H1 (cell line): ENCODE results near the gene CS. TPM values are rescaled to one million over a fixed set of nuclear protein-coding genes. Genes with fewer than 3 reads are reported as not detected.

ENCODE experiments used
- CTCF ChIA-PET: fragments of 300-600 bp; sonication (Branson Sonifier 250); formaldehyde crosslinking; loops from one replicate; lab custom pipeline; 2021; ENCODE audit not compliant: partially characterized antibody; lab: Charles Lee
- POLR2A ChIA-PET: fragments of 300-600 bp; sonication (Branson Sonifier 250); formaldehyde crosslinking; loops from one replicate; lab custom pipeline; 2021; ENCODE audit warnings: inconsistent platforms; ENCODE audit not compliant: partially characterized antibody; lab: Charles Lee
- DNase-seq, 2 experiments: peaks; one replicate each; pipeline versions ENCODE4 v3.0.0 to v3.0.0-alpha.2; 2010 to 2022; ENCODE audit warnings: low spot score in 2 of 2, low read depth in 1 of 2, mixed read lengths in 1 of 2
- FAIRE-seq: peaks from 2 replicates; lab custom pipeline; 2011; peaks lifted over from hg19 to GRCh38; lab: Jason Lieb, UNC
- H2AFZ ChIP-seq: 2 replicates; pipeline ENCODE4 v1.8.1; 2012; ENCODE audit warnings: low read length, inconsistent platforms
- H2AK5ac ChIP-seq: 2 replicates; pipeline ENCODE4 v1.6.1; 2013; ENCODE audit warnings: low read depth, low read length
- H2BK120ac ChIP-seq: replicated peaks from 2 replicates; pipeline ENCODE3; 2013; ENCODE audit warnings: low read depth, low read length, inconsistent platforms
- H2BK12ac ChIP-seq: 2 replicates; pipeline ENCODE4 v1.6.1; 2013; ENCODE audit warnings: low read depth, low read length
- H2BK15ac ChIP-seq: 2 replicates; pipeline ENCODE4 v1.6.1; 2013; ENCODE audit warnings: low read length
- H2BK20ac ChIP-seq: 2 replicates; pipeline ENCODE4 v1.6.1; 2013; ENCODE audit warnings: low read length
- H2BK5ac ChIP-seq: 2 replicates; pipeline ENCODE4 v1.6.1; 2013; ENCODE audit warnings: low read depth, low read length
- H3K14ac ChIP-seq: 2 replicates; pipeline ENCODE4 v1.6.1; 2013; ENCODE audit warnings: inconsistent platforms; ENCODE audit not compliant: insufficient read length
- H3K18ac ChIP-seq: 2 replicates; pipeline ENCODE4 v1.6.1; 2013; ENCODE audit warnings: low read length; ENCODE audit errors: extremely low read depth
- H3K23ac ChIP-seq: 2 replicates; pipeline ENCODE4 v1.6.1; 2013; ENCODE audit warnings: inconsistent platforms; ENCODE audit not compliant: insufficient read length
- H3K23me2 ChIP-seq: 2 replicates; pipeline ENCODE4 v1.6.1; 2013; ENCODE audit warnings: low read depth, low read length
- H3K27ac ChIP-seq: 2 replicates; pipeline ENCODE4 v1.6.1; 2011; ENCODE audit warnings: low read depth, low read length, inconsistent platforms
- H3K27me3 ChIP-seq, 4 experiments: replicated peaks in 1 of 4; 1 replicate in 1 of 4; 2 replicates in 3 of 4; pipeline versions ENCODE4 v1.6.1 to v1.8.1; 2011 to 2013; ENCODE audit warnings: low read length in 3 of 4, mild to moderate bottlenecking in 3 of 4, inconsistent platforms in 2 of 4, mixed read lengths in 2 of 4, moderate library complexity in 1 of 4; ENCODE audit not compliant: control insufficient read depth in 3 of 4, insufficient read depth in 3 of 4; ENCODE audit errors: extremely low read depth in 1 of 4
- H3K36me3 ChIP-seq, 4 experiments: 2 replicates each; pipeline versions ENCODE4 v1.6.1 to v1.8.1; 2011 to 2013; ENCODE audit warnings: mild to moderate bottlenecking in 4 of 4, low read length in 3 of 4, moderate library complexity in 2 of 4, control low read depth in 1 of 4, inconsistent platforms in 1 of 4; ENCODE audit not compliant: insufficient read depth in 4 of 4, control insufficient read depth in 2 of 4
- H3K4ac ChIP-seq: replicated peaks from 2 replicates; pipeline ENCODE3; 2013; ENCODE audit warnings: low read length, low read depth, mixed read lengths, inconsistent platforms; ENCODE audit not compliant: insufficient read length
- H3K4me1 ChIP-seq, 4 experiments: replicated peaks in 1 of 4; 1 replicate in 1 of 4; 2 replicates in 3 of 4; pipeline versions ENCODE4 v1.6.1 to v1.8.1; 2011 to 2013; ENCODE audit warnings: low read length in 3 of 4, inconsistent platforms in 2 of 4, mixed read lengths in 1 of 4; ENCODE audit not compliant: insufficient read depth in 4 of 4, control insufficient read depth in 3 of 4
- H3K4me2 ChIP-seq, 2 experiments: 2 replicates each; pipeline versions ENCODE4 v1.6.1 to v1.8.1; 2011 to 2013; ENCODE audit warnings: low read depth in 2 of 2, low read length in 2 of 2, control low read depth in 1 of 2, inconsistent platforms in 1 of 2, mild to moderate bottlenecking in 1 of 2; ENCODE audit not compliant: insufficient read depth in 1 of 2
- H3K4me3 ChIP-seq, 4 experiments: fragments of 200-600, 300-600 bp in 1 of 4; sonication (generic), shearing (Covaris generic), sonication (Bioruptor Twin) in 1 of 4; 2 replicates each; pipeline versions ENCODE4 v1.5.1 to v1.8.1; 2011 to 2016; ENCODE audit warnings: low read length in 4 of 4, low read depth in 3 of 4, control low read depth in 2 of 4, inconsistent platforms in 2 of 4, mild to moderate bottlenecking in 2 of 4, mixed read lengths in 1 of 4, moderate library complexity in 1 of 4; ENCODE audit not compliant: insufficient read depth in 2 of 4; ENCODE audit errors: extremely low read depth in 1 of 4
- H3K56ac ChIP-seq: replicated peaks from 2 replicates; pipeline ENCODE3; 2013; ENCODE audit warnings: low read depth, mild to moderate bottlenecking, mixed read lengths, low read length, inconsistent platforms; ENCODE audit not compliant: insufficient read length
- H3K79me1 ChIP-seq: 2 replicates; pipeline ENCODE4 v1.6.1; 2013; ENCODE audit warnings: low read depth, low read length, control low read depth
- H3K79me2 ChIP-seq, 2 experiments: 2 replicates each; pipeline versions ENCODE4 v1.6.1 to v1.8.1; 2012 to 2013; ENCODE audit warnings: low read length in 2 of 2, mild to moderate bottlenecking in 2 of 2, inconsistent platforms in 1 of 2; ENCODE audit not compliant: insufficient read depth in 2 of 2, control insufficient read depth in 1 of 2
- H3K9ac ChIP-seq, 4 experiments: replicated peaks in 1 of 4; 1 replicate in 1 of 4; 2 replicates in 3 of 4; pipeline versions ENCODE4 v1.6.1 to v1.8.1; 2011 to 2013; ENCODE audit warnings: low read depth in 3 of 4, low read length in 3 of 4, control low read depth in 2 of 4, mild to moderate bottlenecking in 2 of 4, moderate library complexity in 2 of 4, inconsistent platforms in 1 of 4; ENCODE audit errors: extremely low read depth in 1 of 4
- H3K9me3 ChIP-seq, 2 experiments: 2 replicates each; pipeline versions ENCODE4 v1.6.1 to v1.8.1; 2012 to 2013; ENCODE audit warnings: mild to moderate bottlenecking in 2 of 2, moderate library complexity in 2 of 2, control low read depth in 1 of 2, inconsistent platforms in 1 of 2, low read depth in 1 of 2, low read length in 1 of 2, mixed read lengths in 1 of 2; ENCODE audit not compliant: insufficient read depth in 2 of 2
- H4K20me1 ChIP-seq, 2 experiments: replicated peaks in 1 of 2; 2 replicates each; pipeline versions ENCODE3 to v1.8.1; 2011 to 2013; ENCODE audit warnings: inconsistent platforms in 2 of 2, low read length in 2 of 2, mild to moderate bottlenecking in 1 of 2; ENCODE audit not compliant: insufficient read depth in 2 of 2, control insufficient read depth in 1 of 2
- H4K5ac ChIP-seq: 2 replicates; pipeline ENCODE4 v1.6.1; 2013; ENCODE audit warnings: low read length, low read depth, mixed read lengths, inconsistent platforms; ENCODE audit not compliant: insufficient read length
- H4K8ac ChIP-seq: 2 replicates; pipeline ENCODE4 v1.8.0; 2013; ENCODE audit warnings: mild to moderate bottlenecking, moderate library complexity, low read length, inconsistent platforms; ENCODE audit not compliant: insufficient read depth; ENCODE audit errors: extremely low read depth
- H4K91ac ChIP-seq: replicated peaks from 2 replicates; pipeline ENCODE3; 2013; ENCODE audit warnings: low read length, mixed read lengths, inconsistent platforms; ENCODE audit not compliant: insufficient read length
- BACH1 ChIP-seq: IDR thresholded peaks from 2 replicates; pipeline ENCODE4 v1.6.1; 2012; ENCODE audit warnings: low read length, improper control_type of control experiment
- BCL11A ChIP-seq, 2 experiments: IDR thresholded peaks; one replicate each; pipeline ENCODE4 v1.6.1; 2011; ENCODE audit warnings: low read depth in 2 of 2, low read length in 2 of 2, mild to moderate bottlenecking in 2 of 2
- CHD1 ChIP-seq: IDR thresholded peaks from 2 replicates; pipeline ENCODE4 v1.6.1; 2012; ENCODE audit warnings: low read depth, low read length, improper control_type of control experiment
- FOSL1 ChIP-seq: IDR thresholded peaks from 2 replicates; pipeline ENCODE4 v1.6.1; 2011; ENCODE audit warnings: mild to moderate bottlenecking, low read depth, low read length, moderate library complexity; ENCODE audit not compliant: insufficient read depth
- GABPA ChIP-seq: IDR thresholded peaks from 2 replicates; pipeline ENCODE4 v1.6.1; 2011; ENCODE audit warnings: mild to moderate bottlenecking, low read length, moderate library complexity, borderline replicate concordance; ENCODE audit not compliant: insufficient read depth
- MAFK ChIP-seq: IDR thresholded peaks from 2 replicates; pipeline ENCODE4 v1.6.1; 2012; ENCODE audit warnings: low read depth, mild to moderate bottlenecking, improper control_type of control experiment, low read length
- POU5F1 ChIP-seq: IDR thresholded peaks from 2 replicates; pipeline ENCODE4 v1.6.1; 2011; ENCODE audit warnings: low read depth, mild to moderate bottlenecking, low read length, moderate library complexity
- SIN3A ChIP-seq, 2 experiments: IDR thresholded peaks in 1 of 2; conservative IDR thresholded peaks in 1 of 2; 2 replicates each; pipeline ENCODE4 v1.6.1; 2011 to 2012; ENCODE audit warnings: low read length in 2 of 2, improper control_type of control experiment in 1 of 2, low read depth in 1 of 2, mild to moderate bottlenecking in 1 of 2
- SIX5 ChIP-seq: IDR thresholded peaks from 2 replicates; pipeline ENCODE4 v1.6.1; 2011; ENCODE audit warnings: mild to moderate bottlenecking, low read depth, low read length
- WGBS, 2 experiments: shearing (Covaris generic) in 1 of 2; methylation state at CpG; one replicate each; pipeline versions ENCODE4 v1.1.6 to v1.1.7; 2013 to 2015; ENCODE audit warnings: low lambda C conversion rate in 2 of 2, mixed read lengths in 2 of 2, inconsistent platforms in 1 of 2, low coverage in 1 of 2, missing lambda C conversion rate in 1 of 2; ENCODE audit not compliant: insufficient replicate concordance in 2 of 2, insufficient coverage in 1 of 2, insufficient read length in 1 of 2; ENCODE audit errors: extremely low coverage in 1 of 2, missing lambda C conversion rate in 1 of 2; 5-methylcytosine and 5-hydroxymethylcytosine counted together
- polyA plus RNA-seq, 7 experiments: library from polyadenylated mRNA; depleted of rRNA in 3 of 7; stranded (reverse) in 5 of 7; unstranded in 2 of 7; fragments of >200 nt in 5 of 7; fragments of 200-250 nt in 2 of 7; gene quantifications; 1 replicate in 5 of 7; 2 replicates in 1 of 7; 4 replicates in 1 of 7; pipeline versions ENCODE4 v1.2.1 to v1.2.3, GENCODE V29; 2011 to 2013; ENCODE audit warnings: missing spikeins in 2 of 7, mixed read lengths in 2 of 7
- total RNA-seq: library from RNA; stranded (reverse); fragmentation: NEBNext Ultra II Directional; extraction: Animal tissue kit (Norgen Biotek cat#: 25700); gene quantifications from 2 replicates; pipeline ENCODE4 v1.2.1, GENCODE V29; 2021

The CS gene
- total and polyA plus RNA-seq, 2 of the 8 experiments (the other 6 are each of a cell fraction or from before 2014, with no cell fraction given): 96.6 to 238 TPM

GRCh38 chr12:56324206-56324605, 24.1 kb upstream of the CS start:
- no peak overlapping the region for H3K4me3 ChIP-seq
- no peak overlapping the region for H2AFZ ChIP-seq
- H3K36me3 ChIP-seq: peaks cover 2 to 15% (median 7%) of the 10 kb centered on the region in 4 experiments; a peak in 6 of 8 replicates
- TF ChIP-seq SIX5 (no peak), BCL11A (IDR thresholded peaks at IDR 0.05; ENCODE audit: low read depth in 2 of 2, low read length in 2 of 2) (no peak), FOSL1 (no peak), MAFK (no peak), POU5F1 (no peak), GABPA (no peak), SIN3A (conservative IDR thresholded peaks at IDR 0.05 in 1 of 2, IDR thresholded peaks at IDR 0.05 in 1 of 2; ENCODE audit: low read depth in 1 of 2, low read length in 2 of 2) (no peak), BACH1 (no peak), CHD1 (no peak)
- TF ChIP-seq, all 59 proteins: peak for 0
- Histone ChIP-seq H3K27me3 (no peaks in the 10 kb centered on the region), H3K14ac (no peak overlapping the region), H3K79me2 (no peaks in the 10 kb centered on the region), H3K23ac (no peak overlapping the region), H2BK5ac (no peak overlapping the region), H4K8ac (no peak overlapping the region), H3K79me1 (no peaks in the 10 kb centered on the region), H3K56ac (no peak overlapping the region), H3K18ac (no peak overlapping the region), H3K4me2 (no peak overlapping the region), H3K23me2 (no peaks in the 10 kb centered on the region), H2AK5ac (no peak overlapping the region), H2BK20ac (no peak overlapping the region), H4K20me1 (no peaks in the 10 kb centered on the region), H2BK15ac (no peak overlapping the region), H4K5ac (no peak overlapping the region), H3K4ac (no peak overlapping the region), H3K27ac (no peak overlapping the region), H3K9me3 (no peaks in the 10 kb centered on the region), H2BK120ac (no peak overlapping the region), H4K91ac (no peak overlapping the region), H3K9ac (no peak overlapping the region), H2BK12ac (no peak overlapping the region), H3K4me1 (no peaks in the 10 kb centered on the region; a peak in 1 of 7 replicates)
- ChIA-PET POLR2A (interaction anchor here (0.9 to 2.9 kb wide), 5 partner anchors 8 to 136 kb away, joined by 3 to 11 read pairs (median 8); partner anchors contain the start of genes CNPY2 and PAN2), CTCF (interaction anchor here (0.9 to 1.0 kb wide), 2 partner anchors 18 to 65 kb away, joined by 3 to 4 read pairs; no protein-coding TSS in a partner anchor)
- FAIRE-seq (no peak), DNase-seq (no peak)
- 92% methylated on average over 6 of the region's 6 CpGs; no CpG with 5 or more reads in 1 of the 2 experiments for WGBS, 2 experiments
